Measurements from ENCODE around the gene GBGT1.

- TF ChIP-seq POLR2AphosphoS5 (IDR thresholded peaks at IDR 0.05; ENCODE audit: low read depth, low read length) (peak; percentile 79), POLR2A (IDR thresholded peaks at IDR 0.05; ENCODE audit: low read depth, low read length) (peak; percentile 75; the same call in 1 of the 2 replicates)
Observed at GRCh38 chr9:133115604-133116345, 47.9 kb downstream of the GBGT1 start.
